Myometrial cell (primary cell): Measurements from ENCODE around the gene RTN4RL2. TPM values are rescaled to one million over a fixed set of nuclear protein-coding genes. Genes with fewer than 3 reads are reported as not detected.

Experiments used
- total RNA-seq: library from RNA; depleted of rRNA; stranded (reverse); fragments of >200 nt; gene quantifications from 2 replicates; pipeline ENCODE4 v1.2.3, GENCODE V29; 2015

The RTN4RL2 gene
- total RNA-seq, result 1.4 and 1.7 TPM in 2 replicates

DNA sequence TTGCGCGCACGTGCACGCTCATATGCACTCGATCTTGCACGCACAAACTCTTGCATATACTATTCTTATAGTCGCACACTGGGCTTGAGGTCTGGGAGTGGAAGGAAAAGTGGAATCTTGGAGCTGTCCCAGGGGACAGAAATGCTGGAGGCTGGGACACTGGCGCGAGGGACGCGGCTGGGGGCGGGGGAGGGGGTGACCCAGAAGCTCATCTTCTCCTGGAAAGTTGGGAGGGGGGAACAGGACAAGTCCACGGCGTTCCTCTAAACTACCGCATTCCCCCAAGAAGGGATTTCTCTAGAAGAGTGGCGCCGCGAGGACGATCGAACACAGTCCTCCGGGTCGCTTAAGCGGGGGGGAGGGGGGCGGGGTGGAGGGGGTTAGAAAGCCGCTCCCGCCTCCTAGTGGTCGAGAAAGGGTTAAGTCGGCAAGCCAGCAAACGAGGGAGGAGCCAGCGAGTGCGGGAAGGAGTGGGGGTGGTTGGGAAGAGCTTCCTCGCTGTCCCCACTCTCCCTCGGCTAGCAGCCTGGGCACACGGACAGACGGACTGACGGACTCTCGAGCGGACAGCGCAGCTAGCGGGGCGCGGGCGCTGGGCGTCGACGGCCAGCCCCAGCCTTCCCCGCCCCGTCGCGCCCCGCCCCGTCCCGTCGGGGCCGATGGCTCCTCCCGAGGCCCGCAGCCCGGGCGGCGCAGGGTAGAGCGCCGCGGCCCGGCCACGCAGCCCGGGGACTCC, at the start of gene RTN4RL2:
Gene RTN4RL2, plus strand, starts transcription at position 507 of the 736 bp plus-strand sequence. CDS start 338 bp downstream, outside the sequence.

GRCh38 chr11:57426929-57427726, 33.2 kb upstream of the RTN4RL2 start, which contains the start of gene SLC43A3:
SLC43A3 (minus strand) TSS chr11:57427121; CDS start chr11:57426172, 949 bp downstream.

DNA sequence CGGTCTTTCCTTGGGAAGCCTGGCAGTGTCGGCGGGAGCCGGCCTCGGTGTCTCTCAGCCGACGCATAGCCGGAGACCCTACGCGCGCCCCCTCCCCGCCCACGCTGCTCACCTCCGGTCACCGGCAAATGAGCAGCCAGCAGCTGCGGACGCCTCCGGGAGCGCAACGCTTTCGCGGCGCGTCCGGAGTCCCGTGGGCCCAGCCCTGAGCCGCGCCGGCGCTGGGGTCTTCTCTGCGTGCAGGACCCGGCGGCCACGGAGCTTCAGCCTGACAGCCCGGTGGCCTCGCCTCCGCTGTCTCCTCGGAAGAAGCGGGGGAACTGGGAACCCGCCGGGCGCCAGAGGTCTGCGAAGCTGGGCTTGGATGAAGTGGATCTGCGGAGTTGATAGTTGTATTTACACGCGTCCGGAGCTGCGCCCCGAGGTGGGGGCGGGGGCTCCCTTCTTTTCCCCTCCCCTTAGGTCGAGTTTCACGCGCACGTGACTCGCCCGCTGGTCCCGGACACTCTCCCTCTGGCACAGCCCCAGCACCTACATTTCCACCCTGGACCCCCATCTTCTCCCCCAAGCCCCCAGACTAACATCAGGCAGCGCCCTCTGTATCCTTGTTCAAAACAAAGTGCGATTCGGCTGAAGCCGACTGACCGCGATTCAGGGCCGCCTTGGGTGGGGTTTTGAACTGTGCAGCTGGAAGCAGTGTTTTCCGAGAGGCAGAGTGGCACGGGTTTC, 55.2 kb downstream of the RTN4RL2 start, which contains the start of gene SLC43A1:
Gene SLC43A1, minus strand, starts transcription at position 371 of the 729 bp plus-strand sequence. CDS start 1,591 bp downstream, outside the sequence.

Other genes starting within 250 kb of the RTN4RL2 start
- gene APLNR, start 223.3 kb upstream of the RTN4RL2 start, total RNA-seq, result not detected in 2 replicates
- gene TNKS1BP1, start 135.6 kb upstream of the RTN4RL2 start, total RNA-seq, result 72.8 and 73.8 TPM in 2 replicates
- gene SSRP1, start 124.6 kb upstream of the RTN4RL2 start, total RNA-seq, result 103 and 138 TPM in 2 replicates
- gene P2RX3, start 122.2 kb upstream of the RTN4RL2 start, total RNA-seq, result not detected in 2 replicates
- not detected in 2 replicates for gene PRG3, start 79.4 kb upstream of the RTN4RL2 start, total RNA-seq
- gene PRG2, start 69.9 kb upstream of the RTN4RL2 start, total RNA-seq, result not detected in 2 replicates
- 83.5 and 190 TPM in 2 replicates for gene SLC43A3, start 33.4 kb upstream of the RTN4RL2 start, total RNA-seq
- gene SLC43A1, start 55.2 kb downstream of the RTN4RL2 start, total RNA-seq, result 19.9 and 20.9 TPM in 2 replicates
- 41.5 and 43.8 TPM in 2 replicates for gene TIMM10, start 70.2 kb downstream of the RTN4RL2 start, total RNA-seq
- not detected in 2 replicates for gene SMTNL1, start 77.1 kb downstream of the RTN4RL2 start, total RNA-seq
- gene UBE2L6, start 107.1 kb downstream of the RTN4RL2 start, total RNA-seq, result 66.6 and 96.0 TPM in 2 replicates
- gene SERPING1, start 137.2 kb downstream of the RTN4RL2 start, total RNA-seq, result 157 and 185 TPM in 2 replicates
- gene YPEL4, start 189.4 kb downstream of the RTN4RL2 start, total RNA-seq, result 0.18 TPM in 1 of 2 replicates, not detected in the other
- gene CLP1, start 197.2 kb downstream of the RTN4RL2 start, total RNA-seq, result 15.8 and 23.9 TPM in 2 replicates
- gene ZDHHC5, start 207.6 kb downstream of the RTN4RL2 start, total RNA-seq, result 36.9 and 42.5 TPM in 2 replicates